ENCODE results near the gene LILRB3. TPM values are rescaled to one million over a fixed set of nuclear protein-coding genes. Genes with fewer than 3 reads are reported as not detected.
A peak's percentile ranks its signal among the peaks of the same experiment; 100 is the strongest.

LILRB3 gene
- total and polyA plus RNA-seq, 3 experiments from 2014 or later, result 0.48 to 1.2 (median 0.49) TPM

DNA sequence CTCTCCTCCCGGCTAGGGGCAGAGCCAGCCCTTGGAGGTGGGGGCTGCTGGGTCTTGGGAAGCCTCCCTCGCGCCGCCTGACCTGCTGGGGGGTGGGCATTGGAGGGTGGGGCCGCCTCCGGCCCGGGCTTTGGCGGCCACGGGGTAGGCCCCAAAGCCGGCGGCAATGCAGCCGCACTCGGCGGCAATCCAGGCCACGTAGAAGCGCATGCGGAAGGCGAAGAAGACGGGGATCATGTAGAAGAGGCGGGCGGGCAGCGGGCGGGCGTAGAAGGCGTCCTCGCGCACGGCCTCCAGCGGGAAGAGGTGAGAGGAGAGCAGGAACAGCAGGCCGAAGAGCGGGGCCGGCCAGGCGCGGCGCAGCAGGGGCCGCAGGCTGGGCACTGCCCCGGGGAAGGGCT is 42.1 kb downstream of the LILRB3 start:
- Mint-ChIP-seq H3K9me3 (no peaks in the 10 kb centered on the region), H3K4me1 (peaks cover 0 to 3% (median 0%) of the 10 kb centered on the region in 3 donors), H3K36me3 (peaks cover 2 to 34% (median 5%) of the 10 kb centered on the region in 3 donors), H3K27ac (no peak overlapping the region), H3K4me3 (no peak overlapping the region), H3K27me3 (no peaks in the 10 kb centered on the region)
- Histone ChIP-seq H3K4me3 (ENCODE audit: low read length) (no peak overlapping the region), H3K9me3 (ENCODE audit: low read length) (no peaks in the 10 kb centered on the region), H3K4me1 (ENCODE audit: insufficient read depth, low read length) (no peaks in the 10 kb centered on the region), H3K27ac (ENCODE audit: low read depth, low read length) (no peak overlapping the region), H3K36me3 (ENCODE audit: insufficient read depth, low read length) (no peaks in the 10 kb centered on the region), H3K27me3 (ENCODE audit: insufficient read depth, low read length, poor library complexity, severe bottlenecking) (no peaks in the 10 kb centered on the region)
- POLR2A ChIA-PET, result no interaction called here
- CTCF ChIA-PET, result no interaction called here
- no peak for DNase-seq

DNA sequence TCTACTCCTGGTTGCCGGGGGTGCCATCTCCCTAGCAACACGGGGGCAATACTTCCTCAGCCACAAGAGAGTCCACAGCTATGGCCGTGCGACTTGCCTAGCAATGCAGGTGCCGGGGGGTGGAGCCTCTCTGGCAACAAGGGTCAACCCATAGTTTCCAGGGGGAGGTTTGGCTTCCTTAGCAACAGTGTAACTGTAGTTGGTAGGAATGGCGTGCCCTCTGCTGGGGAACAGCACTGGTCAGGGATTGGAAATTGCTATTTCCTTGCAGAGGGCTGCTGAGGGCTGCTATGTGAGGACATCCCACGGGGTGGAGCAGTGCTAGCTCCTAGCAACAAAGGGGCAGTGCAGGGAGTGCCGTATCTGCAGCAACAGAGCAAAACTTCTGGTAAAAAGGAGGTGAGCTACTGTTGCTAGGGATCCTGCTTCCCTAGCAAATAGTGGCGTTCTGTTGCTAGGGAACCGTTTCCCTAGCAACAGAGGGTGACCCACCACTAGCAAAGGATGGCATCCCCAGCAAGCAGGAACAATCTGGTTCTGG is 42.8 kb downstream of the LILRB3 start:
- POLR2A ChIA-PET, result no interaction called here
- Histone ChIP-seq H3K27me3 (ENCODE audit: insufficient read depth, low read length, poor library complexity, severe bottlenecking) (no peaks in the 10 kb centered on the region), H3K9me3 (ENCODE audit: low read length) (no peaks in the 10 kb centered on the region), H3K4me3 (ENCODE audit: low read length) (no peak overlapping the region), H3K27ac (ENCODE audit: low read depth, low read length) (no peak overlapping the region), H3K36me3 (ENCODE audit: insufficient read depth, low read length) (no peaks in the 10 kb centered on the region), H3K4me1 (ENCODE audit: insufficient read depth, low read length) (no peaks in the 10 kb centered on the region)
- Mint-ChIP-seq H3K27ac (no peak overlapping the region), H3K4me3 (no peak overlapping the region), H3K9me3 (no peaks in the 10 kb centered on the region), H3K27me3 (no peaks in the 10 kb centered on the region), H3K36me3 (peaks cover 2 to 35% (median 5%) of the 10 kb centered on the region in 3 donors), H3K4me1 (no peaks in the 10 kb centered on the region)
- CTCF ChIA-PET, result no interaction called here
- no peak for DNase-seq

DNA sequence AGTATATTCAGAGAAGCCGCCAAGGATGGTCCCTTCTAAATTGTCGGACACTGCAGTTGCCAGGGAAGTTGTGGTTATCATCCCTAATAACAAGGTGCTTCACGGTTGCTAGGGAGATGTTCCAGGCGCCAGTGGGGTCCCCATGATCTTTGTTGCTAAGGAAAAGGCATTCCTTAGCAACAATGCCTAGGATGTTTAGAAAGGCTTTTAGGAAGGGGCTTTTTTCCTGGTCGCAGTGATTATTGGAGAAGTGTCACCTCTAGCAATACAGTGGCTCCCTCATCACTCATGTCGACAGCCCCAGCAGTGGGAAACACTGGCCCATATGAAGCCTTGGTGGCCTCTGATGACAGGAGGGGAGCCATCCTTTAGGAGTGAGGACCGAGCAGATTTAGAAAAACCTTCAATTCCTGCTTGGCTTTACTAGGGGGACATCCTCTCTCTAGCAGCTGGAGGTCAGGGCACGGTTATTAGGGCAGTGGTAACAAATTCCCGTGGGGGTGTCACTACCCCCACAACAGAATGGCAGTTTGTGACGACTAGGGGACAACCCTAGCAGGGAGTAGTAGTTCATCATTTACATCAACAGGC is 43.5 kb downstream of the LILRB3 start:
- no peaks in the 10 kb centered on the region for H3K4me1 Mint-ChIP-seq
- no peak overlapping the region for H3K27ac ChIP-seq (ENCODE audit: low read depth, low read length)
- H3K9me3 ChIP-seq (ENCODE audit: low read length), result no peaks in the 10 kb centered on the region
- H3K36me3 ChIP-seq (ENCODE audit: insufficient read depth, low read length), result no peaks in the 10 kb centered on the region
- no peaks in the 10 kb centered on the region for H3K9me3 Mint-ChIP-seq
- CTCF ChIA-PET, result no interaction called here
- no peaks in the 10 kb centered on the region for H3K27me3 ChIP-seq (ENCODE audit: insufficient read depth, low read length, poor library complexity, severe bottlenecking)
- POLR2A ChIA-PET, result no interaction called here
- no peak for DNase-seq
- no peaks in the 10 kb centered on the region for H3K27me3 Mint-ChIP-seq
- H3K4me3 Mint-ChIP-seq, result no peak overlapping the region
- no peaks in the 10 kb centered on the region for H3K4me1 ChIP-seq (ENCODE audit: insufficient read depth, low read length)
- H3K27ac Mint-ChIP-seq, result no peak overlapping the region
- peaks cover 2 to 36% (median 5%) of the 10 kb centered on the region in 3 donors for H3K36me3 Mint-ChIP-seq
- no peak overlapping the region for H3K4me3 ChIP-seq (ENCODE audit: low read length)

DNA sequence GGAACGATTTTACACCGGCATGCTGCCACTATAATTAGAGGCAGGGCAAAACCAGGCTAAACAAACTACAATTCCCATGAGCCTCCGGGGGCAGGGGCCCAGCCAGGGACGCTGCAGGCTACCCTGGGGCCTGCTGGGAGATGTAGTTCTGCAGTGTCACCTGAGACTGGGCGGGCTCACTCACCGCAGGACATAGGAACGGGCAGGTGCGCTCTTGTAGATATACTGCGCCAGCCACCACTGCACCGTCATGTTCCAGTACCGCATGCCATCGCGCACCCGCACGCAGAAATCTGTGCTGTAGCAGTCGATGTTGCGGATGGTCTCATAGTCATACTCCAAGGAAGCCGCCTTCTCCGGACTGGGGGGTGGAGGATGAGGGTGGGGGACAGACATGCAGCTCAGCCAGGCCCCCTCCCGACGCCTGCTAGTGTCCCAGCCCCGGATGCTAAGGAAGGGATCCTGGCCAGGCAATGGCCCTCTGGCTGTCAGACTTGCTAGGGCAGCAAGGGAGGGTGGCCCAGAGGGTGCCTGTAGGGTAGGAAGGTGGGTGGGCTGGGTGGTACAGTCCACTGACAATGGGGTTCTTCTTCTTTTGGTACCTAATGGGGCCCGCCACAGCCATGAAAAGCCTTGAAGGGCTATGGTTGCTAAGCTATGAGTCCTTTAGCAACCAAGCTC is 44.1 kb downstream of the LILRB3 start:
- Mint-ChIP-seq H3K36me3 (peaks cover under 1 to 33% (median 5%) of the 10 kb centered on the region in 3 donors), H3K27me3 (no peaks in the 10 kb centered on the region), H3K4me3 (no peak overlapping the region), H3K4me1 (no peaks in the 10 kb centered on the region), H3K9me3 (no peaks in the 10 kb centered on the region), H3K27ac (no peak overlapping the region)
- no peaks in the 10 kb centered on the region for H3K36me3 ChIP-seq (ENCODE audit: insufficient read depth, low read length)
- no peaks in the 10 kb centered on the region for H3K4me1 ChIP-seq (ENCODE audit: insufficient read depth, low read length)
- POLR2A ChIA-PET, result no interaction called here
- CTCF ChIA-PET, result no interaction called here
- no peaks in the 10 kb centered on the region for H3K27me3 ChIP-seq (ENCODE audit: insufficient read depth, low read length, poor library complexity, severe bottlenecking)
- no peak overlapping the region for H3K4me3 ChIP-seq (ENCODE audit: low read length)
- no peaks in the 10 kb centered on the region for H3K9me3 ChIP-seq (ENCODE audit: low read length)
- no peak overlapping the region for H3K27ac ChIP-seq (ENCODE audit: low read depth, low read length)
- peak in 2 of 5 donors; percentile 40 to 57 for DNase-seq

DNA sequence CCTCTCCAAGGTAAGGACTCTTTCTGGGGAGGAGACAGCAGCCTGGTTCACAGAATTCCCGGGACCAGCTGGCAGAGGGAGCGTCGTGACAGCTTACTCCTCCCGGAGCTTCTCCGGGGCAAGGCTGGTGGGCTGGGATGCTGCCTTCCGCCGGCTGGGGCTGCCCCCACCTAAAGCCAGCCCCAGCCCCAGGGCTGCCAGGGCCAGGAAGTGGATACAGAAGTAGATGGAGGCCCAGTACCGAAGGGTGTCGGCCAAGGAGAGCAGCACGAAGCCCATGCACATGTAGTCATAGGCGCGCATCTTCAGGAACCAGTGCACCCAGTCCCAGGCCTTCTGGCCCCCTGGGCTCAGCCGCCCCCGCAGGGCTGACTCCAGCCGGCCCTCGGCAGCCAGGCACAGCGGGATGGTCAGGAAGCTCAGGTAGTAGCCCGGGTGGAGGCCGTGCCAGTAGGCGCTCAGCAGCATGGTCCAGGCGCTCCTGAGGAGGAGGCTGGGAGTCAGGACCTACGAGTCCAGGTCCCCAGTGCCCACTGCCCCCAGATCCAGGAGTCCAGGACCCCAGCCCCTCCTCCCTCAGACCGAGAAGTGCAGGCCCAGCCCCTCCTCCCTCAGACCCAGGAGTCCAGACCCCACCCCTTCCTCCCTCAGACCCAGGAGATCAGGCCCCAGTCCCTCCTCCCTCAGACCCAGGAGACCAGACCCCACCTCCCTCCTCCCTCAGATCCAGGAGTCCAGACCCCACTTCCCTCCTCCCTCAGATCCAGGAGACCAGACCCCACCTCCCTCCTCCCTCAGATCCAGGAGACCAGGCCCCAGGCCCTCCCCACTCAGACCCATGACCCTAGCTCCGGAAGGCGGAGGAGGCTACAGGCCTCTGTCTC is 48.6 kb downstream of the LILRB3 start:
- Mint-ChIP-seq H3K4me1 (no peaks in the 10 kb centered on the region), H3K27ac (no peak overlapping the region), H3K27me3 (no peaks in the 10 kb centered on the region), H3K36me3 (peaks cover 0 to 18% (median 5%) of the 10 kb centered on the region in 3 donors), H3K4me3 (no peak overlapping the region), H3K9me3 (no peaks in the 10 kb centered on the region)
- H3K4me1 ChIP-seq (ENCODE audit: insufficient read depth, low read length), result no peaks in the 10 kb centered on the region
- H3K27me3 ChIP-seq (ENCODE audit: insufficient read depth, low read length, poor library complexity, severe bottlenecking), result no peaks in the 10 kb centered on the region
- POLR2A ChIA-PET, result interaction anchor here (0.9 to 1.2 kb wide), 2 partner anchors 15 to 60 kb away, joined by 3 read pairs; partner anchors contain the start of gene MBOAT7
- H3K4me3 ChIP-seq (ENCODE audit: low read length), result no peak overlapping the region
- CTCF ChIA-PET, result interaction anchor here (1.5 to 1.7 kb wide), 4 partner anchors 15 to 91 kb away, joined by 3 to 4 read pairs (median 4); partner anchors contain the start of gene MBOAT7
- no peak overlapping the region for H3K27ac ChIP-seq (ENCODE audit: low read depth, low read length)
- DNase-seq, result no peak
- H3K36me3 ChIP-seq (ENCODE audit: insufficient read depth, low read length), result no peaks in the 10 kb centered on the region
- no peaks in the 10 kb centered on the region for H3K9me3 ChIP-seq (ENCODE audit: low read length)

DNA sequence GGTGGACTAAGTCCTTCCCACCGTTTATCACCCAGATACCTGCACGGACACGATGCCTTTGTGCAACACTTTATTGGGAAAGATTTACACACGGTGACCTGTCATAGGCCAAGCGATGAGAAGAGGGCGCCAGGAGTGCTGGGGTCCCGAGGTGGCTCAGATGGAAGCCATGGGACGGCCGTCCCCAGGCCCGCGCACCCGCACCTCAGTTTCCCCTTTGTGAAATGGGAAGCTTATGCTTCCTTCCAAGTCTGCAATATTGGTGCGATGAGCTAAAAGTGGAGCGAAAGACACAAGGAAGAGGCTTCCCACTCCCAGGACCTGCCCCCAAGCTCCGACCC is 49.5 kb downstream of the LILRB3 start:
- no peaks in the 10 kb centered on the region for H3K4me1 ChIP-seq (ENCODE audit: insufficient read depth, low read length)
- no peaks in the 10 kb centered on the region for H3K9me3 Mint-ChIP-seq
- ChIA-PET POLR2A (interaction anchor here (0.9 to 1.2 kb wide), 2 partner anchors 16 to 61 kb away, joined by 3 read pairs; partner anchors contain the start of gene MBOAT7), CTCF (interaction anchor here (1.5 to 1.7 kb wide), 3 partner anchors 16 to 34 kb away, joined by 4 read pairs; partner anchors contain the start of gene MBOAT7)
- peaks cover 0 to 2% (median 2%) of the 10 kb centered on the region in 3 donors for H3K4me1 Mint-ChIP-seq
- no peaks in the 10 kb centered on the region for H3K27me3 ChIP-seq (ENCODE audit: insufficient read depth, low read length, poor library complexity, severe bottlenecking)
- no peak overlapping the region for H3K4me3 ChIP-seq (ENCODE audit: low read length)
- no peaks in the 10 kb centered on the region for H3K27me3 Mint-ChIP-seq
- no peak overlapping the region for H3K27ac ChIP-seq (ENCODE audit: low read depth, low read length)
- no peak overlapping the region for H3K4me3 Mint-ChIP-seq
- H3K36me3 ChIP-seq (ENCODE audit: insufficient read depth, low read length), result no peaks in the 10 kb centered on the region
- peak overlapping the region in 1 of 8 donors; percentile 50 for H3K27ac Mint-ChIP-seq
- H3K36me3 Mint-ChIP-seq, result peaks cover 0 to 14% (median 4%) of the 10 kb centered on the region in 3 donors
- DNase-seq, result no peak
- H3K9me3 ChIP-seq (ENCODE audit: low read length), result no peaks in the 10 kb centered on the region

DNA sequence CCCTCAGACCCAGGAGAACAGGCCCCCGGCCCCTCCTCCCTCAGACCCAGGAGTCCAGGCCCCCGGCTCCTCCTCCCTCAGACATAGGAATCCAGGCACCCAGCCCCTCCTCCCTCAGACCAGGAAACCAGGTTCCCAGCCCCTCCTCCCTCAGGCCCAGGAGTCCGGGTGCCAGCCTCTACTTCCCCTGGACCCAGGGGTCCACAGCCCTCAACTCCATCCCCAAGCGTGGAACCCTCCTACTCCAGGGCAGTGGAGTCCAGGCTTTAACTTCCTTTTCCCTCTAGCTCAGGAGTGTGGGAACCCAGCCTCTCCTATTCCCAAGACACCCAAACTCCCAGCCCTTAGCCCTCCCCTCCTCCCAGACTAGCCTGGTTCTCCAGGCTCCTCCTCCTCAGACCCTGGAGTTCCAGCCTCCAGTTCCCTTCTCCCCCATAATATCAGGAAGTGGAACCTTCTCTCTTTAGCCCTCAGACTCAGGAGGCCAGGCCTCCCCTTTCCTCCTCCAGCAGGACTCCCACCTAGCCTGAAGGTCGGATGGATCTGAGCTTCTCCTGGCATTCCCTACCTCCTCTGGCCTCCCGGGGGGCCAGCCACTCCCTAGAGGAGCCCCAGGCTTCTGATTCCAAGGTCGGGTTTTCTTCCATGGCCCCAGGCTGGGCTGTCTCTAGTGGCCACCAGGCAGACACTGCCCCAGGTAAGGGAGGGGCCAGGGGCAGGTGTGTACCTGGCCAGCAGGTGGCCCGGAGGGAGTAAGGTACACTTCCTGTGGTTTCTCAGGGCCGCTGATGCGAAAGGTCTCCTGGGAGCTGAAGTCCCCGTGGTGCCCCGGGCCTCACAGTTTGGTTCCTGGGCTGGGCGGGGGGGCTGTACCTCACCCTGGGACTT is 50.1 kb downstream of the LILRB3 start, which contains the start of gene TMC4:
Gene TMC4, minus strand, starts transcription at position 690 of the 888 bp plus-strand sequence. Its CDS starts 43 bp downstream, at position 647.
- Histone ChIP-seq H3K27ac (ENCODE audit: low read depth, low read length) (no peak within 1 kb of the TSS), H3K4me1 (ENCODE audit: insufficient read depth, low read length) (no peaks in the 10 kb centered on the region), H3K9me3 (ENCODE audit: low read length) (no peaks in the 10 kb centered on the region), H3K27me3 (ENCODE audit: insufficient read depth, low read length, poor library complexity, severe bottlenecking) (no peaks in the 10 kb centered on the region), H3K4me3 (ENCODE audit: low read length) (no peak within 1 kb of the TSS), H3K36me3 (ENCODE audit: insufficient read depth, low read length) (no peaks in the 10 kb centered on the region)
- Mint-ChIP-seq H3K4me3 (peak within 1 kb of the TSS in 1 of 7 donors; percentile 65), H3K4me1 (peaks cover 0 to 6% (median 2%) of the 10 kb centered on the region in 3 donors), H3K27me3 (no peaks in the 10 kb centered on the region), H3K36me3 (peaks cover 0 to 10% (median 0%) of the 10 kb centered on the region in 3 donors), H3K9me3 (no peaks in the 10 kb centered on the region), H3K27ac (peak within 1 kb of the TSS in 2 of 8 donors; percentile 42 to 50)
- ChIA-PET CTCF (interaction anchor here (1.5 to 1.7 kb wide), 3 partner anchors 15 to 35 kb away, joined by 4 read pairs; partner anchors contain the start of gene MBOAT7), POLR2A (interaction anchor here (0.9 to 1.2 kb wide), 2 partner anchors 17 to 62 kb away, joined by 3 read pairs; partner anchors contain the start of gene MBOAT7)
- DNase-seq, result no peak

Data from CD8-positive, alpha-beta memory T cell (primary cell).